ENCODE measurements around the gene TMEM115.
A peak's percentile ranks its signal among the peaks of the same experiment; 100 is the strongest.

DNA sequence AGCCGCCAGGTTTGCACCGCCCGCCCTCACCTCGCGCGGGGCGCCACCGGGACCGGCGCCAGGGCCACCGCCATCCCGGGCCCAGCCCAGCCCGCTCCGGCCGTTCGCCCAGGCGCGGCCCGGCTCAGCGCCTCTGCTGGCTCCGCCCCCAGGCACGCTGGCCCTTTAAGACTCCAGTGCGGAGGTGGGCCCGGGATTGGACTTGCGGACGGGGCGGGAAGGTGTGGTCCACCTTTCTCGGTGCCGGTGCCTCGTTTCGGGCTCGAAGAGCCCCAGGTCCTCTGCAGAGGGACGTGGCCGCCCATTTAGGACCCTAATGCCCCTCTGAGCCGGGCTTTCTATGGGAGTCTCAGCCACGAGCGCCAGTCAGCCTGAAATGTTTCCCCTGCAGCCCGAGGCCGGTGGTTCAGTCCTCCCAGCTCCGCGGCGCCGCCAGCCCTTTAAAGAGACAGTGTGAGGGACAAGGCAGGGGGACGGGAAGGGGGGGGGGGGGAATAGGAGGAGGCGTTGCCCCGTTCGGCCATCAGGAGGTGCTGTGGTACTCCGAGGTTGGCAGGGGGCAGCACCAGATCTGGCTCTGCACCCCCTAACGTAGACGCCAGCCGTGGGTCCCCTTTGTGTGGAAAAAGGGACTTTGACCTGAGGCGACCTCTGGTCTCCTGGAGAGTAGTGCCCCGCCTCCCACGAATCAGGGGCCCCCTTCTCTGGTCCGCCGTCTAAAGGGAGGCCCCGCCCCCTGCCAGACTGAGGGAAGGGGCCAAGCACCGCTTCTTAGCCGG, 37.8 kb downstream of the TMEM115 start:
- no peak for TF ChIP-seq EZH2 (IDR thresholded peaks at IDR 0.05; ENCODE audit: low read length, unreplicated experiment)
- TF ChIP-seq, protein P1, sequence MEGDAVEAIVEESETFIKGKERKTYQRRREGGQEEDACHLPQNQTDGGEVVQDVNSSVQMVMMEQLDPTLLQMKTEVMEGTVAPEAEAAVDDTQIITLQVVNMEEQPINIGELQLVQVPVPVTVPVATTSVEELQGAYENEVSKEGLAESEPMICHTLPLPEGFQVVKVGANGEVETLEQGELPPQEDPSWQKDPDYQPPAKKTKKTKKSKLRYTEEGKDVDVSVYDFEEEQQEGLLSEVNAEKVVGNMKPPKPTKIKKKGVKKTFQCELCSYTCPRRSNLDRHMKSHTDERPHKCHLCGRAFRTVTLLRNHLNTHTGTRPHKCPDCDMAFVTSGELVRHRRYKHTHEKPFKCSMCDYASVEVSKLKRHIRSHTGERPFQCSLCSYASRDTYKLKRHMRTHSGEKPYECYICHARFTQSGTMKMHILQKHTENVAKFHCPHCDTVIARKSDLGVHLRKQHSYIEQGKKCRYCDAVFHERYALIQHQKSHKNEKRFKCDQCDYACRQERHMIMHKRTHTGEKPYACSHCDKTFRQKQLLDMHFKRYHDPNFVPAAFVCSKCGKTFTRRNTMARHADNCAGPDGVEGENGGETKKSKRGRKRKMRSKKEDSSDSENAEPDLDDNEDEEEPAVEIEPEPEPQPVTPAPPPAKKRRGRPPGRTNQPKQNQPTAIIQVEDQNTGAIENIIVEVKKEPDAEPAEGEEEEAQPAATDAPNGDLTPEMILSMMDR (conservative IDR thresholded peaks at IDR 0.05; ENCODE audit: low read depth, low read length): peak; percentile 70

Measured in PC-3 (cell line).